ENCODE results near the gene TMCC2. TPM values are rescaled to one million over a fixed set of nuclear protein-coding genes. Genes with fewer than 3 reads are reported as not detected.

TMCC2 gene
- total RNA-seq, 1 experiment from 2014 or later = 2.2 TPM

DNA sequence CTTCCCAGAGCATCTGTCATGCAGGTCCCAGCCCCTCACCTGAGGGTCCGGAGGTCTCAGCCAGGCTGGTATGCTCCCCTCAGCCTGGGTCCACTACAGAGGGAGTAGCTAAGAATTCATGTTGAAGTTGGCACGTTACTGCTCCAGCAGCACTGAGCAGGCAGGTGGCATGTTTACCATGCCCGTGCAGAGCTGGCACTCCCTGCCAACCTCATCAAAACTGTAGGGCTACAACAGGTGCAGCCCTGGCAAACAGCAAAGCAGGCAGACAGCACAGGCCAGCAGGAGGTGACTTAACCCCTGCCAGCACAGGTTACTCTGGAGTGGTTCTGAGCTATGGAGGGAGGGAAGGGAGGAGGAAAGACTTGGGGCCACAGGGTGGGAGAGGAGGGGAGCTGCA is 47.4 kb downstream of the TMCC2 start:
- H3K4me3 ChIP-seq (ENCODE audit: low read depth, low read length, poor library complexity, severe bottlenecking) = no peak overlapping the region
- no peaks in the 10 kb centered on the region for H3K4me1 ChIP-seq (ENCODE audit: insufficient read depth, low read length, poor library complexity, severe bottlenecking)
- no peak for DNase-seq (ENCODE audit: low spot score)
- H3K36me3 ChIP-seq (ENCODE audit: insufficient read depth, low read length, poor library complexity, severe bottlenecking) = no peaks in the 10 kb centered on the region
- H3K27me3 ChIP-seq (replicated peaks; ENCODE audit: insufficient read depth, low read depth, low read length, poor library complexity) = no peaks in the 10 kb centered on the region
- no peak for TF ChIP-seq CTCF (conservative IDR thresholded peaks at IDR 0.05; ENCODE audit: low read depth, low read length)
- TF ChIP-seq EZH2 (IDR thresholded peaks at IDR 0.05; ENCODE audit: borderline replicate concordance, low read depth, low read length, poor library complexity, severe bottlenecking) = no peak
- ChIA-PET POLR2A (ENCODE audit: low non-redundant PET) (no interaction called here), CTCF (interaction anchor here (8.2 kb wide), 1 partner anchor 51 kb away, joined by 165 read pairs; no protein-coding TSS in a partner anchor)
- H3K27ac ChIP-seq (ENCODE audit: low read depth, low read length, poor library complexity, severe bottlenecking) = no peak overlapping the region
- BruUV-seq (replicated peaks) = no TSS peak
- no peaks in the 10 kb centered on the region for H3K9me3 ChIP-seq (ENCODE audit: low read depth, low read length, poor library complexity, severe bottlenecking)
- intact Hi-C loops (cut with micrococcal nuclease; ENCODE audit: unreplicated experiment) = no loop called here

GRCh38 chr1:205275916-205276688 is 48.4 kb downstream of the TMCC2 start:
- Histone ChIP-seq H3K36me3 (ENCODE audit: insufficient read depth, low read length, poor library complexity, severe bottlenecking) (no peaks in the 10 kb centered on the region), H3K9me3 (ENCODE audit: low read depth, low read length, poor library complexity, severe bottlenecking) (no peaks in the 10 kb centered on the region), H3K27me3 (replicated peaks; ENCODE audit: insufficient read depth, low read depth, low read length, poor library complexity) (no peaks in the 10 kb centered on the region), H3K27ac (ENCODE audit: low read depth, low read length, poor library complexity, severe bottlenecking) (no peak overlapping the region), H3K4me3 (ENCODE audit: low read depth, low read length, poor library complexity, severe bottlenecking) (no peak overlapping the region), H3K4me1 (ENCODE audit: insufficient read depth, low read length, poor library complexity, severe bottlenecking) (no peaks in the 10 kb centered on the region)
- no TSS peak for BruUV-seq (replicated peaks)
- DNase-seq (ENCODE audit: low spot score) = no peak
- no peak for TF ChIP-seq EZH2 (IDR thresholded peaks at IDR 0.05; ENCODE audit: borderline replicate concordance, low read depth, low read length, poor library complexity, severe bottlenecking)
- no peak for TF ChIP-seq CTCF (conservative IDR thresholded peaks at IDR 0.05; ENCODE audit: low read depth, low read length)
- intact Hi-C loops (cut with micrococcal nuclease; ENCODE audit: unreplicated experiment) = no loop called here
- CTCF ChIA-PET = interaction anchor here (1.1 to 8.2 kb wide), 2 partner anchors 30 to 50 kb away, joined by 4 to 165 read pairs; no protein-coding TSS in a partner anchor
- POLR2A ChIA-PET (ENCODE audit: low non-redundant PET) = no interaction called here

DNA sequence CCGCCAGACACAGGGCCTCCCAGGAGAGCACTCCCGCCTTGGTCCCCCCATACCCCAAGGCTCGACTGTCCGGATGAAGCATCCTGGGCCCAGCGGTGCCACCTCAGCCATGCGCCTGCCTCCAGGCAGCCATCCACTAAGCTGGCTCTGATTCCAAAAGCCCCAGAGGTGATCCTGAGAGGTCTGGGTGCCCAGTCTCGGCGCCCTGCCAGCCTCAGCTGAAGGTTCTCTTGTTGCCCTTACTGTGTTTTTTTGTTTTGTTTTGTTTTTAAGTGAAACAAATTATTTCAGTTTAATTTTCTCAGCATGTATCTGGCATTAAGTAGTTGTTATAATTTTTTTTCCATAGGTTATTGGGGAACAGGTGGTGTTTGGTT is 48.9 kb downstream of the TMCC2 start:
- H3K36me3 ChIP-seq (ENCODE audit: insufficient read depth, low read length, poor library complexity, severe bottlenecking) = no peaks in the 10 kb centered on the region

More for the DNA sequence above, 48.9 kb downstream of the TMCC2 start:
- DNase-seq (ENCODE audit: low spot score) = no peak
- H3K4me1 ChIP-seq (ENCODE audit: insufficient read depth, low read length, poor library complexity, severe bottlenecking) = no peaks in the 10 kb centered on the region
- intact Hi-C loops (cut with micrococcal nuclease; ENCODE audit: unreplicated experiment) = no loop called here
- ChIA-PET CTCF (interaction anchor here (0.9 to 8.2 kb wide), 3 partner anchors 21 to 50 kb away, joined by 4 to 165 read pairs (median 7); no protein-coding TSS in a partner anchor), POLR2A (ENCODE audit: low non-redundant PET) (no interaction called here)
- BruUV-seq (replicated peaks) = no TSS peak
- no peaks in the 10 kb centered on the region for H3K9me3 ChIP-seq (ENCODE audit: low read depth, low read length, poor library complexity, severe bottlenecking)
- no peak overlapping the region for H3K27ac ChIP-seq (ENCODE audit: low read depth, low read length, poor library complexity, severe bottlenecking)
- no peak overlapping the region for H3K4me3 ChIP-seq (ENCODE audit: low read depth, low read length, poor library complexity, severe bottlenecking)
- TF ChIP-seq EZH2 (IDR thresholded peaks at IDR 0.05; ENCODE audit: borderline replicate concordance, low read depth, low read length, poor library complexity, severe bottlenecking) (no peak), CTCF (conservative IDR thresholded peaks at IDR 0.05; ENCODE audit: low read depth, low read length) (no peak)
- no peaks in the 10 kb centered on the region for H3K27me3 ChIP-seq (replicated peaks; ENCODE audit: insufficient read depth, low read depth, low read length, poor library complexity)

All from A673 (cell line).